Body of pancreas (tissue), 4 donors: ENCODE measurements around the gene BBX. TPM values are rescaled to one million over a fixed set of nuclear protein-coding genes. Genes with fewer than 3 reads are reported as not detected.

Experiments used
- ATAC-seq: fragments of 150-250 bp; one replicate; pipeline ENCODE4 v1.9.1; 2016
- DNase-seq, 4 donors: peaks; one replicate each; pipeline ENCODE4 v3.0.0-alpha.2; 2019
- H3K27ac ChIP-seq, 4 donors: fragments of 200-600 bp; sonication (generic); 1 replicate in 3 of 4; 2 replicates in 1 of 4; pipeline versions ENCODE4 v1.5.1 to v1.6.1; 2016 to 2019; ENCODE audit warnings: mild to moderate bottlenecking in 1 of 4, mixed read lengths in 1 of 4, moderate library complexity in 1 of 4
- H3K27me3 ChIP-seq, 2 donors: fragments of 200-600 bp; sonication (generic); one replicate each; pipeline ENCODE4 v1.6.0; 2016; ENCODE audit warnings: mild to moderate bottlenecking in 1 of 2
- H3K36me3 ChIP-seq, 2 donors: fragments of 200-600 bp; sonication (generic); replicated peaks in 1 of 2; 2 replicates each; pipeline ENCODE4 v1.5.1; 2016; ENCODE audit warnings: low read depth in 2 of 2; ENCODE audit not compliant: insufficient read depth in 1 of 2
- H3K4me1 ChIP-seq: fragments of 200-600 bp; sonication (generic); one replicate; pipeline ENCODE4 v1.6.0; 2016
- H3K4me3 ChIP-seq, 2 donors: fragments of 200-600 bp; sonication (generic); 1 replicate in 1 of 2; 2 replicates in 1 of 2; pipeline ENCODE4 v1.5.1; 2016 to 2019
- H3K9me3 ChIP-seq, 3 donors: fragments of 200-600 bp; sonication (generic); 1 replicate in 2 of 3; 2 replicates in 1 of 3; pipeline ENCODE4 v1.5.1; 2016
- CTCF ChIP-seq, 7 experiments: fragments of 450-650 bp in 4 of 7; fragments of 200-600 bp in 3 of 7; sonication (generic) in 3 of 7; IDR thresholded peaks; one replicate each; pipeline ENCODE4 v1.5.1; 2016 to 2019; ENCODE audit warnings: antibody characterized with exemption in 7 of 7
- POLR2A ChIP-seq, 3 donors: fragments of 450-650 bp; IDR thresholded peaks; one replicate each; pipeline ENCODE4 v1.6.1; 2016; ENCODE audit warnings: antibody characterized with exemption in 3 of 3, mild to moderate bottlenecking in 2 of 3
- WGBS, 2 donors: methylation state at CpG; one replicate each; pipeline ENCODE4 v1.1.5; 2017; 5-methylcytosine and 5-hydroxymethylcytosine counted together
- intact Hi-C: fragments of 100-400 bp; cut with DNase I; formaldehyde crosslinking; loops from one replicate; pipeline ENCODE4 v1.15.1; 2023
- total RNA-seq, 2 donors: library from RNA; depleted of rRNA; stranded (reverse); fragments of >200 nt; gene quantifications; one replicate each; pipeline ENCODE4 v1.1.0, GENCODE V29; 2016

Gene BBX
- total RNA-seq, 2 donors from 2014 or later, result 17.5 to 28.8 TPM

- Histone ChIP-seq H3K4me3 (no peak overlapping the region), H3K27me3 (no peaks in the 10 kb centered on the region), H3K4me1 (no peaks in the 10 kb centered on the region), H3K36me3 (no peaks in the 10 kb centered on the region), H3K9me3 (no peaks in the 10 kb centered on the region), H3K27ac (no peak overlapping the region)
- intact Hi-C loops, result no loop called here
- DNase-seq (no peak), ATAC-seq (no peak)
- TF ChIP-seq CTCF (IDR thresholded peaks at IDR 0.05) (no peak), POLR2A (IDR thresholded peaks at IDR 0.05) (no peak)
- 41 to 51% methylated on average over 5 of the region's 5 CpGs for WGBS, 2 donors
These were observed 315.3 kb downstream of the BBX start for GRCh38 chr3:107837895-107838612.

GRCh38 chr3:107841831-107842230, 319.1 kb downstream of the BBX start:
- TF ChIP-seq CTCF (IDR thresholded peaks at IDR 0.05), result no peak
- TF ChIP-seq POLR2A (IDR thresholded peaks at IDR 0.05), result no peak

GRCh38 chr3:107842940-107843339, 320.2 kb downstream of the BBX start:
- intact Hi-C loops, result no loop called here
- H3K27me3 ChIP-seq, result peaks cover 0 to 5% of the 10 kb centered on the region in 2 donors
- no peak overlapping the region for H3K4me3 ChIP-seq
- no peak for TF ChIP-seq POLR2A (IDR thresholded peaks at IDR 0.05)
- TF ChIP-seq CTCF (IDR thresholded peaks at IDR 0.05), result no peak
- H3K4me1 ChIP-seq, result peaks cover 7% of the 10 kb centered on the region
- H3K36me3 ChIP-seq, result no peaks in the 10 kb centered on the region
- H3K27ac ChIP-seq, result no peak overlapping the region
- 79 to 80% methylated on average over 8 of the region's 8 CpGs for WGBS, 2 donors
- DNase-seq (no peak), ATAC-seq (no peak)
- no peaks in the 10 kb centered on the region for H3K9me3 ChIP-seq

More at GRCh38 chr3:107841831-107842230, 319.1 kb downstream of the BBX start:
- no peaks in the 10 kb centered on the region for H3K27me3 ChIP-seq
- no peak overlapping the region for H3K27ac ChIP-seq
- WGBS, 2 donors, result 84 to 89% methylated on average over 4 of the region's 4 CpGs
- DNase-seq (no peak), ATAC-seq (no peak)
- no peaks in the 10 kb centered on the region for H3K9me3 ChIP-seq
- H3K4me1 ChIP-seq, result peaks cover 7% of the 10 kb centered on the region
- no peak overlapping the region for H3K4me3 ChIP-seq
- H3K36me3 ChIP-seq, result no peaks in the 10 kb centered on the region
- intact Hi-C loops, result no loop called here

GRCh38 chr3:107845380-107846278, 322.9 kb downstream of the BBX start:
- TF ChIP-seq CTCF (IDR thresholded peaks at IDR 0.05), result no peak
- TF ChIP-seq POLR2A (IDR thresholded peaks at IDR 0.05), result no peak
- H3K4me3 ChIP-seq, result no peak overlapping the region
- H3K4me1 ChIP-seq, result peaks cover 7% of the 10 kb centered on the region
- no peaks in the 10 kb centered on the region for H3K36me3 ChIP-seq
- intact Hi-C loops, result no loop called here
- no peak for DNase-seq
- H3K27ac ChIP-seq, result peak overlapping the region in 1 of 4 donors; percentile 5
- WGBS, 2 donors, result 52 to 54% methylated on average over 11 of the region's 11 CpGs
- H3K9me3 ChIP-seq, result no peaks in the 10 kb centered on the region
- H3K27me3 ChIP-seq, result peaks cover 0 to 5% of the 10 kb centered on the region in 2 donors
- no peak for ATAC-seq
